ENCODE results near the gene AQP1. TPM values are rescaled to one million over a fixed set of nuclear protein-coding genes. Genes with fewer than 3 reads are reported as not detected.

AQP1 gene
- polyA plus RNA-seq, 2 of the 4 experiments (the other 2 are of a cell fraction) = 0.49 to 0.58 TPM

- H3K9me3 ChIP-seq = no peaks in the 10 kb centered on the region
- TF ChIP-seq BCL3 (IDR thresholded peaks at IDR 0.05) (no peak), KDM5A (IDR thresholded peaks at IDR 0.05) (no peak), ZSCAN20 (CRISPR knock-in tag; IDR thresholded peaks at IDR 0.05) (no peak), MAZ (IDR thresholded peaks at IDR 0.05; ENCODE audit: borderline replicate concordance, low read depth, low read length) (no peak), SREBF2 (IDR thresholded peaks at IDR 0.05) (no peak), NPAS2 (CRISPR knock-in tag; IDR thresholded peaks at IDR 0.05; ENCODE audit: borderline replicate concordance) (no peak), EHMT2 (IDR thresholded peaks at IDR 0.05; ENCODE audit: low read depth) (no peak), MAX (IDR thresholded peaks at IDR 0.05) (no peak), RAD21 (conservative IDR thresholded peaks at IDR 0.05 in 1 of 2, IDR thresholded peaks at IDR 0.05 in 1 of 2) (no peak), PBX3 (IDR thresholded peaks at IDR 0.05) (no peak), HES2 (IDR thresholded peaks at IDR 0.05) (no peak), BHLHE40 (IDR thresholded peaks at IDR 0.05; ENCODE audit: low read depth, low read length) (no peak), CEBPB (IDR thresholded peaks at IDR 0.05) (no peak), POLR2AphosphoS2 (conservative IDR thresholded peaks at IDR 0.05; ENCODE audit: low read length) (no peak), FOSL2 (IDR thresholded peaks at IDR 0.05) (no peak), FOSL2 (CRISPR knock-in tag; IDR thresholded peaks at IDR 0.05) (no peak), MYC (IDR thresholded peaks at IDR 0.05; ENCODE audit: borderline replicate concordance, low read length) (no peak)
- peaks cover 9% of the 10 kb centered on the region; the same call in 2 of the 3 replicates for H3K4me1 ChIP-seq
- WGBS (ENCODE audit: missing lambda C conversion rate) = 50% methylated on average over 4 of the region's 4 CpGs
- ChIA-PET POLR2A (no interaction called here), CTCF (interaction anchor here (1.7 kb wide), 1 partner anchor 24 kb away, joined by 6 read pairs; no protein-coding TSS in a partner anchor)
- FAIRE-seq = no peak
- no peak overlapping the region for H3K27ac ChIP-seq
- peak; percentile 20 to 28 for DNase-seq (ENCODE audit: low read depth in 1 of 2, low spot score in 1 of 2)
- ATAC-seq = peak; percentile 32 to 37; a peak in 5 of 6 replicates
- no peak overlapping the region; the same call in 2 of the 3 replicates for H3K4me2 ChIP-seq
- no peak overlapping the region for H3K4me3 ChIP-seq
These were observed 2.9 kb downstream of the AQP1 start for GRCh38 chr7:30914596-30914995.

- Histone ChIP-seq H3K4me3 (no peak overlapping the region), H3K27ac (no peak overlapping the region), H3K9me3 (no peaks in the 10 kb centered on the region), H3K4me2 (no peak overlapping the region), H3K4me1 (peaks cover 9% of the 10 kb centered on the region; the same call in 2 of the 3 replicates)
- FAIRE-seq (no peak), ATAC-seq (peak; percentile 11 to 19; a peak in 3 of 6 replicates), DNase-seq (ENCODE audit: low read depth in 1 of 2, low spot score in 1 of 2) (no peak)
- TF ChIP-seq ZSCAN20 (CRISPR knock-in tag; IDR thresholded peaks at IDR 0.05) (no peak), NPAS2 (CRISPR knock-in tag; IDR thresholded peaks at IDR 0.05; ENCODE audit: borderline replicate concordance) (no peak), CBX2 (IDR thresholded peaks at IDR 0.05; ENCODE audit: borderline replicate concordance, low read depth) (no peak), MAX (IDR thresholded peaks at IDR 0.05) (no peak), MYC (IDR thresholded peaks at IDR 0.05; ENCODE audit: borderline replicate concordance, low read length) (no peak), HMGXB4 (CRISPR knock-in tag; IDR thresholded peaks at IDR 0.05; ENCODE audit: borderline replicate concordance) (no peak), HDAC2 (IDR thresholded peaks at IDR 0.05) (no peak), HOXB13 (CRISPR knock-in tag; IDR thresholded peaks at IDR 0.05; ENCODE audit: low read depth) (no peak), ATOH8 (CRISPR knock-in tag; IDR thresholded peaks at IDR 0.05; ENCODE audit: low read depth) (no peak), ZNF302 (CRISPR knock-in tag; IDR thresholded peaks at IDR 0.05) (no peak), MAFK (IDR thresholded peaks at IDR 0.05; ENCODE audit: partially characterized antibody) (no peak), TFCP2L1 (CRISPR knock-in tag; IDR thresholded peaks at IDR 0.05) (no peak), CTCF (IDR thresholded peaks at IDR 0.05) (no peak)
- CTCF ChIA-PET = no interaction called here
- WGBS (ENCODE audit: missing lambda C conversion rate) = 82% methylated on average over 11 of the region's 11 CpGs
- POLR2A ChIA-PET = no interaction called here
These were observed 3.5 kb downstream of the AQP1 start for GRCh38 chr7:30915005-30915601.

All from A549 (cell line).